PFSK-1 (cell line): Measurements from ENCODE around the gene ADM5.

ENCODE experiments used
- REST ChIP-seq, 2 experiments: IDR thresholded peaks; 2 replicates each; pipeline versions ENCODE4 v1.6.1 to v1.8.0; 2011 to 2012; ENCODE audit warnings: low read depth in 2 of 2, low read length in 2 of 2, control low read depth in 1 of 2, inconsistent platforms in 1 of 2, mild to moderate bottlenecking in 1 of 2, moderate library complexity in 1 of 2; ENCODE audit not compliant: insufficient read depth in 1 of 2
- SIN3A ChIP-seq: IDR thresholded peaks from 2 replicates; pipeline ENCODE4 v1.6.1; 2012; ENCODE audit warnings: mild to moderate bottlenecking, low read length, moderate library complexity, borderline replicate concordance; ENCODE audit not compliant: insufficient read depth

- TF ChIP-seq SIN3A = no peak
- no peak for TF ChIP-seq REST (IDR thresholded peaks at IDR 0.05; ENCODE audit: insufficient read depth in 1 of 2, low read depth in 2 of 2, low read length in 2 of 2)
These were observed 28.9 kb upstream of the ADM5 start for GRCh38 chr19:49660338-49660961.
